Activated CD4-positive, alpha-beta T cell treated with anti-CD3 and anti-CD28 coated beads, Interleukin-10, Interleukin-2, amounts not matched to agents 100 ng/mL and 50 ng/mL, durations not matched to agents 16 hours and 8 hours (primary cell): ENCODE measurements around the gene TMEM154.
"Not testable (repeated sequence)": the region's sequence is repeated elsewhere in the genome, so short reads cannot be mapped to it uniquely, and the experiment has no call there.

Experiments
- DNase-seq: peaks from one replicate; pipeline ENCODE4 v3.0.0-alpha.2; 2020

TMEM154 gene

GRCh38 chr4:152665691-152666395, 14.0 kb downstream of the TMEM154 start:
- DNase-seq = no peak

- not testable (repeated sequence) for DNase-seq
Observed at GRCh38 chr4:152664067-152664378, 15.8 kb downstream of the TMEM154 start.

GRCh38 chr4:152663203-152664066, 16.4 kb downstream of the TMEM154 start:
- DNase-seq = no peak

DNA sequence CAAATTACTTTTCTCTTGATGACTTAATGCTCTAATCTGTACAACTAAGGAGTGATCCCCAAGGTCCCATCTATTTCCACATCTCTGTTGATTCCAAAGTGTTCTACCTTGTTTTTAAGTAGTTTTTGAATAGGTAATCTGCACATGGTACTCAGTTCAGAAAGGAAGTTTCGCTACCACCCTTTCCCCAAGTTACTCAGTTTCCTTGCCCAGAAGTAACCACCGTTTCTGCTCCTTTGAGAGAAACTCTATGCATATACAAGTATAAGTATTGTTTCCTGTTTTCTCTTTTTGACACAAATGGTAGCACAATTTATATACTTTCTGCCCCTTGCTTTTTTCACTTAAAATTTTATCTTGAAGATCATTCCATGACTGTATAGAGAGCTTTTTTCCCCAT, 18.1 kb downstream of the TMEM154 start:
- DNase-seq = peak; percentile 40

- no peak for DNase-seq
Observed at GRCh38 chr4:152660526-152660925, 19.3 kb downstream of the TMEM154 start.

- no peak for DNase-seq
Observed at GRCh38 chr4:152659806-152660205, 20.0 kb downstream of the TMEM154 start.

GRCh38 chr4:152657657-152658056, 22.1 kb downstream of the TMEM154 start:
- DNase-seq = no peak

GRCh38 chr4:152655272-152656129, 24.3 kb downstream of the TMEM154 start:
- no peak for DNase-seq

DNA sequence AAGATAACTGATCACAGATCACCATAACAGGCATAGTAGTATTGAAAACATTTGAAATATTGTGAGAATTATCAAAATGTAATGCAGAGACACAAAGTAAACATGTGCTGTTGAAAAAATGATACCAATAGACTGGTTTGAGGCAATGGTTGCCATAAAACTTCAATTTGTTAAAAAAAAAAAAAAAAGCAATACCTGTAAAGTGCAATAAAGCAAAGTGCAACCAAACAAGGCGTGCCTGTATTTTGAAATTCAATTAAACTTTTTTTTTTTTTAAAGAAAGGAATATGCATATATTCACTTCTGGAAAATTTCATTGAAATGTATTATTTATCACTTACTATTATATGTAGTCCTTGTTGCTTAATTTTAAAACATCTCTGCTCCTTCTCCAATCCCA, 27.7 kb downstream of the TMEM154 start:
- no peak for DNase-seq

DNA sequence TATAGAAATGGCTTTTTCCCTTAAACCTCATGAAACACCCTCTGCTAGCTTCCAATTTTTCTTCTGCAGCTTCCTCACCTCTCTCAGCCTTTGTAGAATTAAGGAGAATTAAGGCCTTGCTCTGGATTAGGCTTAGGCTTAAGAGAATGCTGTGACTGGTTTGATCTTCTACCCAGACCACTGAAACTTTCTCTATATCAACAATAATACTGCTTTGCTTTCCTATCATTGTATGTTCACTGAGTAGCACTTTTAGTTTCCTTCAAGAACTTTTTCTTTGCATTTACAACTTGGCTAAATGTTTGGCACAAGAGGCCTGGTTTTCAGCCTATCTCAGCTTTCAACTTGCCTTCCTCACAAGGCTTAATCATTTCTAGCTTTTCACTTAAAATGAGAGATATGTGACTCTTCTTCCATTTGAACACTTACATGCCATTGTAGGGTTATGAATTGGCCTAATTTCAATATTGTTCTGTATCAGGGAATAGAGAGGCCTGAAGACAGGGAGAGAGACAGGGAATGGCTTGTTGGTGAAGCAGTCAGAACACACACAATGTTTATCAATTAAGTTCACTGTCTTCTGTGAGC, 28.2 kb downstream of the TMEM154 start:
- peak; percentile 20 for DNase-seq

GRCh38 chr4:152646221-152646620, 33.6 kb downstream of the TMEM154 start:
- no peak for DNase-seq

DNA sequence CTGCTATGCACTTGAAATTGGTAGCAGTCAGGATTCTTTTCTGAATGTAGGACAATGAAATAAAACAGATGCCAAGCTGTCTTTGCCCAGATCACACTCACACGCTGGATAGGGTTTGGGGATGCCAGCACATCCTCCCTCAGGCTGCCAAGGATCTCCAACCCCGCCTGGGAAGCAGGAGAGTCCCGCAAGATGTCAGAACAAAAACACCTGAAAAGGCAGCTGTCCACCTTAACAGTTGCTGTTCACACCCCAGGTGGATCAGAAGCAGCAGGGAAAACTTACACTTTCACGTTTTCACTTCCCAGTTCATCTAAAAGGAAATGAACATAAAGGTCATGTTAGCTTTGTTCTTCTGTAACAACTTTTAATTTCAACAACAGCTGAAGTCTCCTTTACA, 35.7 kb downstream of the TMEM154 start:
- DNase-seq = no peak

DNA sequence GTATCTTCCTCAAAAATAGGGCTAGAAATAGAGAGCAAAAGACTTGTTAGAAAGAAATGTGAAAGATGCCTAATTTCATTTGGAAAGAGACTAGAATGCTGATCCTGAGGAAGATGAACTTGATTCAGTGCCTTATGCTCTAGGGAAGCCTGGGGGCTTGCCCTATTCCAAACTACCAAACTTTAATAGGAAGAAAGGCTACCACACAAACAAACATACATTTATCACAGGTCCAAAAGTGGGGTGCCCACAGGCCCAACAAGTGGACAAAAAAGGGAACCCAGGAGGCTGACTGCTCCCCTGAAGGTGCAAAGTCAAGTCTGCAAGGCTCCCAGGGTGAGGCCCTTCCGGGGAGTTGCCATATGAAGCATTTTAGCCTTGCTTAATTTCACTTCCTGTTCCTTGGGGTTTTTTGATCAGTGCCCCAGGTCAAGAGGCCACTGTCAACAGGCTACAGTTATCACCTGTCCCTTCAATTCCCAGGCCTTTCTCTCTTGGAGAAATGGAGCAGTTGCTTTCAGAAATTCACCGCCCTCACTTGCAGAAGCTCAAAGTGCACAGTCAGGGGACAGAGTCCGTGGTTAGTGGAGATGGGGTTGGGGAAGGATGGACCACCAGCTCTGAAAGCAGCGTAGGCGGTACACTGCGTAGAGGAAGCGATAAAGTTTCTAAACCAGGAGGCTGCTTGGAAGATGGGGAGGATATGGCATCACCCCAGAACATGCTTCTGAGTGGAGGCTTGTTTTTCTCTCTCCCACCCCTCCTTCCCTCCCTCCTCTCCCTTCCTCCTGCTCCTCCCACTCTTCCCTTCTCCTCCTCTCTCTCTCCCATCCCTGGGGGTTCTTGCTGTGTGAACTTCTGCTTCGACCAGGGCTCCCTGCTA, 36.4 kb downstream of the TMEM154 start:
- DNase-seq = peak; percentile 55

DNA sequence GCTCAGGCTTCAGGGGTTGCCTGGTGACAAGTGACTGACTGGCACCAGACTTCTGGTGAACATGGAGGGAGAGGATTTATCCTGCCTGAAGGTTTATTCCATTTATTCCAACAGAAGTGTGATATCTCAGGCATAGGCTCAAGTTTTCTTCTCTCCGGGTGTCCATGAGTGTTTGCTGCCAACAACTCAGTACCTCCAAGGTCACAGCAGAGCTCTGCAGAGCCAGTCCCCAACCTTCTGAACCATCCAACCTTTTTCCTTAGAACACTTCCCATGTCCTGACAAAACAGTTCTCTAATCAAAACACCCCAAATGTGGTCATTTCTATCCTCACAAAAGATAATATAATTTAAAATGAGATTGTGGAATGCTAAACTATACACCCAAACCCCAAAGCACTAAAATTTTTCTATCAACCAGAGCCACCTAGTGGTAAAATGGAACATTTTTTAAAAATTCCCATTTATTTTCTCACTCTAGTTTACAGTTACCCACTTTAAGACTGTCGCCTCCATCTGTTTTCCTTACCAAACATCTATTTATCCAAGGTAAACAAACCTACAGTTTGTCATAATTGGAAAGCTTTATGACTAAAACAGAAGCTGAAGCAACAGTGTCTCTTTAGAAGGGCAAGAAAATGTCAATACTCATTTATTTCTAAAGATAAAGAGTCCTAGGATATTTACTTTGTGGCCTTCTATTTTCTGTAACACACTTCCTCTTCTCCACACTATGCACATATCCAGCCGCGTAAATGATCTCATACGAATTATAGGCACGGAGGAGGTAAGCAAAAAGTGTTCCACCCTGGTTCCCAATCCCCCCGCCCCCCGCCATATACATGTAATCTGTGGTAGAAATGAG, 39.5 kb downstream of the TMEM154 start:
- DNase-seq = peak; percentile 21

DNA sequence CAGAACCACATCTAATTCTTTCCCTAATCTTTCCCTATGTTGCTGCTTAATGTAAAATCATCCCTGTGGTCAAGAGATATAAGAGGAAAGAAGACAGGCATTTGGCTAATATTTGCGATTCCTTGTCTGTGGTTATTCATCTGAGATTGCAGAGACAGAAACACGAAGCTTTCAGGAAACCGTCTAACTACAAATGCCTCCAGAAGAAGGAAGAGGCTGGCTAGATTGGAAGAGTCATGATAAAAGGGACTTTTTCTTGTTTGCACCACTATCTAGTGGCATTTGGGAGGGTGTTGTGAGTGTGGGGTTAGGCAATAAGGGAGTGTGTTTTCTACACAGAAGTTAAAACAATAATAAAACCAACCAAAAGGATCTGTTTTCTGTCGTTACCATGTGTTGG, 43.9 kb downstream of the TMEM154 start:
- no peak for DNase-seq

- no peak for DNase-seq
Observed at GRCh38 chr4:152634110-152634760, 45.6 kb downstream of the TMEM154 start.

DNA sequence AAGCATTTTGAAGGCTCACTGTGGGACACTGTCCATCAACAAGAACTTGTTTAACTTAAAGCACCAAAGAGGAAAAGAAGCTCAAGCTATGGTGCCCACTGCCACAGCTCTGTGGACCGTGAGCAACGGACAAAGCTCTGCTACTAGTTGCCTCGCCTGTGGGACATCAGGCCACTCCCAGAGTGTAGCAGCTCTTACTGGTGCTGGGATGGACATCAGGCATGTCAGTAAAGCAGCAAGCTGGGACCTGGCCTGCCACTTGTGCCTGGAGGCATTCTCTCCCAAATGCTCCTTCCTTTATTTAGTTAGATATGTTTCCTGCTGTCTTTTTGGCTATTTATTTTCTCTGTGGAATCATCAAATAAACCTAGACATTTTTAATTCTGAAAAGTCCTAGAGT, 46.7 kb downstream of the TMEM154 start:
- no peak for DNase-seq

DNA sequence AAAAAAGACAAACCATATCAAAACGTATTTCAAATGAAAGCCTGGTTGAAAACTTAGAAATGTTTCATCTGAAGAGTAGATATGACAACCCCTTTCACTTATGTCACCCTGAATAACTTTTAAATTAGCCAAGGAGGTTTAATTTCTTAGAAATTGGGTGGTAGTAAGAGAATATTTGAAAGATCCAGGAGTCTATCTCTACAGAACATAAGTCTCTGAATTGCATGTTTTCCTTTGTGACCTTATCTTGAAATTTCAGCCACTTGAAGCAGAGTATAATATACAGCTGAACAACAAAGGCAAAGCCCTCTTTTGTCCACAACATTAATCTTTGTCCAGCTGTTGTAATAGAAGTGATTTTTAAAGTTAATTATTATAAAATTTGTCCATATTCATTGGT, 49.5 kb downstream of the TMEM154 start:
- DNase-seq = no peak

GRCh38 chr4:152629908-152630307, 49.9 kb downstream of the TMEM154 start:
- DNase-seq = no peak

DNA sequence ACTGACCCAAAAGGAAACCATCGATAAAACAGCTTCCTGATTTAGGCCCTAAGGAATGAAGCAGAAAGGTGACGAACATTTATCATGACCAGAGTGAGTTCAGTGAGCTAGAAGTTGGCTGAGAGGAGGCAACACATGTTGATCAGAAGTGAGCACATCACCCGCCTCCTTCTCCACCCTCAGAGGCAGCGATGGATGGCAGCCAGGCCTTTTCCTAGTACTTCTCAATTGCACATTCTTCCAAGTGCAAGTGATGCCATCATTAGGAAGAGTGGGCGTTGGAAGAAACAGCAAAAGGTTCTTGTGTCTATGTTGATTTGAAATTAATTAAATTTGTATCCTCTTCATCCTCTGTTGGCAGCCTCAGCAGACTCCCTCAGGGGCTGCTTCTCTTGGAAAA, 51.7 kb downstream of the TMEM154 start:
- no peak for DNase-seq

GRCh38 chr4:152626790-152627189, 53.0 kb downstream of the TMEM154 start:
- DNase-seq = no peak
